Kidney epithelial cell (primary cell): ENCODE data around the gene ENOPH1. TPM values are rescaled to one million over a fixed set of nuclear protein-coding genes. Genes with fewer than 3 reads are reported as not detected.

ENCODE experiments used
- DNase-seq: peaks from one replicate; pipeline ENCODE4 v3.0.0-alpha.2; 2010; ENCODE audit warnings: low read depth
- H3K27me3 ChIP-seq: 2 replicates; pipeline ENCODE4 v1.6.0; 2011; ENCODE audit warnings: low read length; ENCODE audit not compliant: control insufficient read depth, insufficient read depth
- H3K36me3 ChIP-seq: 2 replicates; pipeline ENCODE4 v1.5.1; 2011; ENCODE audit warnings: low read length; ENCODE audit not compliant: control insufficient read depth, insufficient read depth
- H3K4me3 ChIP-seq: 2 replicates; pipeline ENCODE4 v1.5.1; 2011; ENCODE audit warnings: low read depth, mild to moderate bottlenecking, control low read depth, low read length
- total RNA-seq: library from RNA; depleted of rRNA; stranded (reverse); fragments of >200 nt; gene quantifications from 2 replicates; pipeline ENCODE4 v1.2.3, GENCODE V29; 2015
- TF ChIP-seq, protein P1 (sequence below): IDR thresholded peaks from 2 replicates; pipeline ENCODE4 v1.5.1; 2011; ENCODE audit warnings: mild to moderate bottlenecking, moderate library complexity, low read length, control low read depth, inconsistent platforms; ENCODE audit not compliant: insufficient read depth, poor library complexity, severe bottlenecking

The ENOPH1 gene
- total RNA-seq, 1 donor from 2014 or later = 55.3 TPM

DNA sequence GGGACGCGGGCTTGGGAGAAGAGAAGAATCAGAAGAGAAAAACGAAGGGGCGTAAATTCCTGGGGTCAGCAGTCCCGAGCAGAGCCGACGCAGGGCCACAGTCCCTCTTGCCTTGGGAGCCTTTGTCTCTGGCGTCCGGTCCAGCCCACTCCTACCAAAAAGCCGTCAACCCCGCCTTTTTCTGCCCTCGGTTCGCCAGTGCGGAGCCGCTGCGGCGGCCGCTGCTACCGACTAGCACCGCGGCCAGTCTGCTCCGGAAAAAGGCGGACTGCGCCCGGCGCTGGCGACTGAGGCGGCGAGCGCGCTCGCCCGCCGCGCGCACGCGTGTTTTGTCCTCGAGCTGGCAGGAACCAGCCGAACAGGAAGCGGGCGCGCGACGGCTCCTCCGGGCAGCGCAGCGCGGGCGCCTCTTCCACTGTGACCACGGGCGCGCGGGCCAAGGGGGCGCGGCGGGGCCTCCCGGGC, 630 bp upstream of the ENOPH1 start:
- TF ChIP-seq, protein P1, sequence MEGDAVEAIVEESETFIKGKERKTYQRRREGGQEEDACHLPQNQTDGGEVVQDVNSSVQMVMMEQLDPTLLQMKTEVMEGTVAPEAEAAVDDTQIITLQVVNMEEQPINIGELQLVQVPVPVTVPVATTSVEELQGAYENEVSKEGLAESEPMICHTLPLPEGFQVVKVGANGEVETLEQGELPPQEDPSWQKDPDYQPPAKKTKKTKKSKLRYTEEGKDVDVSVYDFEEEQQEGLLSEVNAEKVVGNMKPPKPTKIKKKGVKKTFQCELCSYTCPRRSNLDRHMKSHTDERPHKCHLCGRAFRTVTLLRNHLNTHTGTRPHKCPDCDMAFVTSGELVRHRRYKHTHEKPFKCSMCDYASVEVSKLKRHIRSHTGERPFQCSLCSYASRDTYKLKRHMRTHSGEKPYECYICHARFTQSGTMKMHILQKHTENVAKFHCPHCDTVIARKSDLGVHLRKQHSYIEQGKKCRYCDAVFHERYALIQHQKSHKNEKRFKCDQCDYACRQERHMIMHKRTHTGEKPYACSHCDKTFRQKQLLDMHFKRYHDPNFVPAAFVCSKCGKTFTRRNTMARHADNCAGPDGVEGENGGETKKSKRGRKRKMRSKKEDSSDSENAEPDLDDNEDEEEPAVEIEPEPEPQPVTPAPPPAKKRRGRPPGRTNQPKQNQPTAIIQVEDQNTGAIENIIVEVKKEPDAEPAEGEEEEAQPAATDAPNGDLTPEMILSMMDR = no peak
- H3K27me3 ChIP-seq = no peaks in the 10 kb centered on the region
- DNase-seq = no peak
- peaks cover 3% of the 10 kb centered on the region for H3K36me3 ChIP-seq
- H3K4me3 ChIP-seq = peak overlapping the region; percentile 100

DNA sequence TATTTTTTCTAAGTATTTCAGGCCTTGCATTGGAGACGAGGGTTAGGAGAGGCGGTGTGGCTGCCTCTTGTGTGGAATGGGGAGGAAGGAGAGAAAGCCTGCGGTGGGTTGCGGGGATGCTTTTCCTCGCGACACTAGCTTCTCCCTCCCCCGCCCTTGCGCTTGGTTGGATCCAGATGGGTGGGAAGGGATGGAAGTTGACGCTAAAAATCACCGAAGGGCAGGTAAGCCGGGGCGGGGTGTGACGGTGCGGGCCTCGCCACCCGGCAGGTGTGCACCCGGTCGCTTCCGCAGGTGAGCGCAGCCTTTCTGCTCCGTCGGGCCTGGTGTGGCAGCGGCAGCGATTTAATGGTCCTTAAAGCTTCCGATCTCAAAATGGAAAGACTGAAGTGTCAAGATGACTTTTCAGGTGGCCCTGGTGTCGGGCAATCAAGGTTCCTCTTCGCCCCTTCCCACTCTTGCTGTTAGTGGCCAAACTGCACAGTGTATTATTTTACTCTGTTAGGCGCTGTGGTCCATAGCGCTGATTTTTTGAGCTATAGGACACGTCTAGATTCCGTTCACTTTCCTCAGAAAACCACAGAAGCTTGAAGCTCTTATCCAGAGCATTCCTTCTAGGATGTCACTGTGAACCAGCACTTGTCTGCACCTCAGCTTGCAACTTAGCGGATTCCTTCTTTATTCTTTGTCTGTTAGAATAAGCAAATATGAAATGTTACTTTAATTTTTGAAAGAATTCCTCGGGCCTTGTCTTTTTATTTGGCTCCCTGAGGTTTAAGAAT, 765 bp downstream of the ENOPH1 start:
- Histone ChIP-seq H3K27me3 (no peaks in the 10 kb centered on the region), H3K36me3 (peaks cover 4% of the 10 kb centered on the region), H3K4me3 (peak overlapping the region; percentile 100)
- DNase-seq = no peak
- TF ChIP-seq, protein P1 = no peak

DNA sequence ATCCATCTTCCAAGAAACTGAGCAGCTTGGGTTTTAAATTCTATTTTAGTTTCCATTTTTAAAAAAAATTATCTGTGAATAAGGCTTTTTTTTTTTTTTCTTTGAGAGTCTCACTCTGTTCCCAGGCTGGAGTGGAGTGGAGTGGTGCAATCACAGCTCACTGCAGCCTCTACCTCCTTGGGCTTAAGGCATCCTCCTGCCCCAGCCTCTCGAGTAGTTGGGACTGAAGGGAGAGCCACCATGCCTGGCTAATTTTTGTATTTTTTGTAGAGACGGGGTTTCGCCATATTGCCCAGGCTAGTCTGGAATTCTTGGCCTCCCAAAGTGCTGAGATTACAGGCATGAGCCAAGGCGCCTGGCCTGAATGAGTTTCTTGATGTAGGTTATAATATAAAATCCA, 1.4 kb downstream of the ENOPH1 start:
- Histone ChIP-seq H3K4me3 (no peak overlapping the region), H3K36me3 (peaks cover 2% of the 10 kb centered on the region), H3K27me3 (no peaks in the 10 kb centered on the region)
- no peak for DNase-seq
- TF ChIP-seq, protein P1 = no peak

DNA sequence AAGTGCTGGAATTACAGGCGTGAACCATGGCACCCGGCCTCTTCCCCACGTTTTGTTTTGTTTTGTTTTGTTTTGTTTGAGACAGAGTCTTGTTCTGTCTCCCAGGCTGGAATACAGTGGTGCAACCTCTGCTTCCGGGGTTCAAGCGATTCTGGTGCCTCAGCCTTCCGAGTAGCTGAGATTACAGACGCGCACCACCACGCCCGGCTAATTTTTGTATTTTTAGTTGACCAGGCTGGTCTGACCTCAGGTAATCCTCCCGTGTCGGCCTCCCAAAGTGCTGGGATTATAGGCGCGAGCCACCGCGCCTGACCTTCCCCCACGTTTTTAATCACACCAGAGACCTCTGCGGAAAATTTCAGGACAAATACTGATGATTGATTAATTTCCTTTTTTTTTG, 2.2 kb downstream of the ENOPH1 start:
- DNase-seq = no peak
- Histone ChIP-seq H3K36me3 (peaks cover 2% of the 10 kb centered on the region), H3K4me3 (no peak overlapping the region), H3K27me3 (no peaks in the 10 kb centered on the region)
- TF ChIP-seq, protein P1 = no peak

DNA sequence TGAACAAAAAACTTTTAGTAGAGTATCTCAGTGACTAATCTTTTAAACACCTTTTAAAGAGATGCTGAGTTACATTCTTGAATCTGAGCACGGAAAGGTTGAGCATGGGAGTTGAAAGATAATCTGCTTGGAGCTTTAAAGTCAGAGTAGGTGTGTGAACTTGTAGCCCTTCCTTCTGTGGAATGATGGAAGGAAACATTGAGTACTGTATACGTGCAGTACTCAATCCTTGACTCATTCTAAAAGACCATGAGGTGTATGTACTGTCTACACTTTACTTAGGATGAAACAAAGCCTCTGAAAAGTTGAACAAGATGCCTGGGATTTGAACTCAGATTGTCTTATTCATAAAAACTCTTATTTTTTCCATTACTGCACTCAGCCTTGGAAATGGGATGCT, 3.4 kb downstream of the ENOPH1 start:
- DNase-seq = no peak
- no peaks in the 10 kb centered on the region for H3K27me3 ChIP-seq
- TF ChIP-seq, protein P1 = no peak
- peaks cover 2% of the 10 kb centered on the region for H3K36me3 ChIP-seq
- H3K4me3 ChIP-seq = no peak overlapping the region

DNA sequence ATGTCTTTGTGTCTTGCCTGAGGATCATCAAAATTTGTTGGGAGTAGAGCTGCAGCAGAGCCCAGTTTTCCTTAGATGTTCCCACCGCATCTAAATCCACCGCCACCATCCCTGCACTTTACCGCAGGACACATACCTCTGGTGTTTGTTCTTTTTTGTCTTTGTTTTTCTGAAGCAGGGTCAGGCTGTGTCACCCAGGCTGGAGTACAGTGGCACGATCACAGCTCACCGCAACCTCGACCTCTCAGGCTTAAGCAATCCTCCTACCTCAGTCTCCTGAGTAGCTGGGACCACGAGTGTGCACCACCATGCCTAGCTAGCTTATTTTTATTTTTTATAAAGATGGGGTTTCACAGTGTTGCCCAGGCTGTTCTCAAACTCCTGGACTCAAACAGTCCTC, 4.6 kb downstream of the ENOPH1 start:
- Histone ChIP-seq H3K36me3 (peaks cover 2% of the 10 kb centered on the region), H3K4me3 (no peak overlapping the region), H3K27me3 (no peaks in the 10 kb centered on the region)
- TF ChIP-seq, protein P1 = no peak
- no peak for DNase-seq
